HG03571 (cell line): ENCODE measurements around the gene CRHR2.
"Not testable (repeated sequence)": the region's sequence is repeated elsewhere in the genome, so short reads cannot be mapped to it uniquely, and the experiment has no call there.

Source experiments
- ATAC-seq: cut with Tn5 transposase; IDR thresholded peaks from one replicate; pipeline ENCODE4 v1.9.1; 2021; ENCODE audit not compliant: unreplicated experiment

Gene CRHR2

DNA sequence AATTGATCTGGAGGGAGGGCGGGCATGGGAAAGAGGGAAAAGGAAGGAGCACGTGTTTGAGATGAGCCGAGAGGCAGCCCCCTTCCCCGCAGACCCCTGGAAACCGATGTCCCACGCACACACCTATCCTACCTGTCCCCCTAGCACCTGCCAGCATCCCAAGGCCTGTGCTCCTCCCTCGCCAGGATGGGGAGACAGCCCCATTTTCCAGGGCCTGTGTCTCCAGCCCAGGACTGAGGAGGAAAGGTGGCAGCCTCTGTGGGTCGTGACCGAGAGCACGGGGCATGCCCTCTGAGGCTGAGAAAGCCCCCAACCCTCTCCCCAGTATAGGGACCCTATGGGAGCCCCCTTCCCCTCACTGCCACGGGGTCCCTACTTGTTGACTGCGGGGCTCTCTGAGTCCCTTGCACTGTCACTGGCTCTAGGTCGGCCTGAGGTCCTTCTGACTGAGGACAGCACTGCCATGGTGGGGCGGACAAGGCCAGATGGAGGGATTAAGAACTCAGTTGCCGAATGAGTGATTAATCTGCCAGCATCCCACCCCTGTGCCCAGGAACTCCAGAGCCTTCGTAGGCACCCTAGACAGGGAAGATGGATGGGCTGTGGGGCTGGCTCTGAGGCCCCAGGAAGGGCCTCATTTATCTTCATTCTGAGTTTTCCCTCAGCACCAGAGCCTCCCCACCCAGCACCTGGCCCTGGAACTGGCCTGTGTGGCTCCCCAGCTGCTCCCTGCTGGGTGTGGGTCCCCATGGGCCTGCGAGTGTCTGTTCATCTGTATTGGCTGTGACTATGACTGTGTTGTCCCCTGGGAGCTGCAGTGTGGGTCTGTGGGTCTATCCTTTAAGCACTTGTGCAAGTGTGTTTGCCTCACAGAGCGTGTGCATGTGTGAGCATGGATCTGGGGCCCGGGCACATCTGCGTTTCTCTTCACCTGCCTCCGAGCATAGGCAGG is 26.0 kb downstream of the CRHR2 start:
- no peak for ATAC-seq

DNA sequence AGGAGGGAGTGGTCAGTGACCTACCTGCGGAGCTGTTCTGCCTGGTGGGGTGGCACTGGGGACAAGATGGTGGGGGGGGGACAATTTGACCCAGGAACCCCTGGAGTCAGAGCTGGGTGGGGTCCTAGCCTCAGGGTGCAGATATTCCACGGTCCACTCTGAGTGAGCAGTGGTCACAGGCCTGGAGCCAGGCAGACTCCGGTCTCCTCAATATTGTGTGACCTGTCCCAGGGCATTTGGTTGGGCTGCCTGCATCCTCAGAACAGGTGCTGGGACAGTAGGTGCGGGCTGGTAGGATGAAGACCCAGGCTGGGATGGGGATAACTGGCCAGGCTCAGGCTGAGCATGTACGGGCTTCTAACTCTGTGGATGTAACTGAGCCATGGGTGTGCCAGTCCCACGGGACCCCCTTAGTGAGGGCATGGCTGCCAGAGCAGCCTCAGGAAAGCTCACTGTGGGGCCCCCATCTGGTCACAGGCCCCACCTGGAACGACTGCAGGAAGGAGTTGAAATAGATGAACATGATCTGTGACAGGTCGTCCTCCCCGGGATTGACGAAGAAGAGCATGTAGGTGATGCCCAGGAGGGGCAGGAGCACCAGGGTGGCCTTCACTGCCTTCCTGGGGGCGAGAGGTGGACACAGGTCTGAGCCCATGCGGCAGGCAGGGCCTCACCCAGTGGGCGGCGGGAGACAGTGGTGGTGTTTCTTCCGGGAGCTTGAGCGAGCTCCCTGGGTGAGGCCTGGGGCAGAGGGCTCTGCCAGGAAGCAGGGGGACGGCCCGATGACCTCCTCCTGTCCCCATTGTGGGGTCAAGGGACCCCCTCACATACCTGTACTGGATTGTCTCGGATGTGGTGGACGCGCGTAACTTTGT is 26.9 kb downstream of the CRHR2 start:
- no peak for ATAC-seq

DNA sequence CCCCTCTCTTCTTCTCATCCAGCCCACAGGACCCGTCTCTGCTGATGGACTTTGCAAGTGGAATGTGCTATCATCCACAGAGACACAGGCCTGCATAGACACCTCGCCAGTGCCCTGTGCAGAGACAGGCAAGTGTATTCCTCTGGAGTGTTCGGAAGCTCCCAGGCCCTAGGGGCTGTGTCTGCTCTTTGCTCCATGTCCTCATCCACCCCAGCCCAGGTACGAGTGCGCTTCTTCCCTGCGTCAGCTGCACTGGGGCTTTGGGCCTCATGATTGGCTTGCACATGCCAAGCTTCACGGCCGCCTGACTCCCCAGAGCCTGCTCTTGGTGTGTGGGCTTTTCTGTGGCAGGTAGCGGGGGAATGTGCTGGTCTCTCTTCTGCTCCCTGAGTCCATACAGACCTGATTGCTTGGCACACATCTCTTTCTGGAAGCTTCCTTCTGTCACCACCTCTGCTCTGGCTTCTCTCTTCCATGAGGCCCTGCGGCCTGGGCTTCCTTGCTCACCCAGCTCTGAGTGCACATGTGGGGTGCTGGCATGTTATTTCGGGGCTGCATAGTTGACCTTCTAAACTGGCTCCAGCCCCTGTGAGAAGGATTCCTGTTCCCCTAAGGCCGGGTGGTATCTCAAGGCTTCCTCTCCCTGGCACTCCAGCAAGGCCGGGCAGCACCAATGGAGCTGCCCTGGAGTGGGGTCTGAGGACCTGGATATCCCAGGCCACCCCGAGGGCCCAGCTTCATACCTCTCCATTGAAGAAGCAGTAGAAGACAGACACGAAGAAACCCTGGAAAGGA is 27.8 kb downstream of the CRHR2 start:
- ATAC-seq, result no peak

GRCh38 chr7:30652698-30653641 is 29.3 kb downstream of the CRHR2 start:
- ATAC-seq, result no peak

DNA sequence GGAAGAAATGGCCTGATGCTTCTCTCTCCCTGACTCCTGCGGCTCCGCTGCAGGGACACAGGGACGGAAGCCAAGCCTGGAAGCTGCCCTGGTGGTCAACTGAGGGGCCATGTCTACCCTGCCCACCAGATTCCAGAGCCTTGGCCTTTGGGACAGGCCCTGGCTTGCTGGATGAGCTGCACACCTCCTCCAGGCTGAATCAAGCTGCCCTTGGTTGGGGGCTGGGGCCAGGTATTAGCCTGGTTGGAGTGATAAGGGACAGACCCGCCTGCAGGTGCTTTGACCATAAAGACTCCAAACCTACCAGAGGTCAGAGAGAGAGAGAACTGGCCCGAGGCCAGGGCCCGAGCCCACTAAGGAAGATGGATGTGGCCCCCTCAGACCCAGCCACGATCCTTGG is 30.1 kb downstream of the CRHR2 start:
- ATAC-seq, result no peak

- no peak for ATAC-seq
Measured at GRCh38 chr7:30650421-30650808, 31.8 kb downstream of the CRHR2 start.

- ATAC-seq, result no peak
Measured at GRCh38 chr7:30649717-30650420, 32.4 kb downstream of the CRHR2 start.

GRCh38 chr7:30648744-30649540 is 33.3 kb downstream of the CRHR2 start:
- ATAC-seq, result no peak

DNA sequence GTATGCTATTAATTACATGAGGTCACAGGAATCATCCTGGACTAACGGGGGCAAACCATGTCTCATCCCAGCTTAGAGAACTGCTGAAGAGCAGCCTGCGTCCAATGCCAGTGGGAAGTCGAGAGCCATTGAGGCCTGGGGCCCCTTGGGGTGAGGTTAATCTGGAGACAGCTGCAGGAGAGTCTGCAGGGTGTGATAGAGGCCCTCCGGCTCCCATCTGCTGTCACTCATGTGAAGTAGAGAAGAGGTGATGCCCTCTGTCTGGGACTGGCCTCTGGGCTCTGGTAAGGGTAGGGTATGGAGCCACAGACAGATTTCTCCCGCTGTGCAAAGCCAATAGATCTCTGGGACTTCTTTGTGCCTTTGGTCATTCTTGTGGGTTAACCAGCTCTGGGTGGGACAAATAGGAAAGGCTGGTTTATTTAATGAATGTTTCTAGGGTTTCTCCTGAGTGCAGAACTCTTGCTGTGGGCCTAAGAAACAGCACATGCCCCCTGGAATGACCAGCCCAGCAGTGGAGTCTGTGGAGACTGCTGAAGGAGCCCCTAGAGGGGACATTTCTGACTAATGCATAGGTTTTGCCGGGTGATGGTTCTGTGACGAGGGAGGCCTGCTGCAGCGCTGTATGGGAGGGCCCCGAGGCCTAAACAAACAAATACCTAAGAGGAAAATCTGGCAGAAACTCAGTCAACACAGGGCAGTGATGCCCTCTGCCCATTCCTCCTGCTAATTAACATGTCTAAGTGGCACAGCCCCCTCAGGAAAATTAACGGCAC is 34.5 kb downstream of the CRHR2 start:
- ATAC-seq, result no peak

- no peak for ATAC-seq
Measured at GRCh38 chr7:30646154-30646553, 36.1 kb downstream of the CRHR2 start.

DNA sequence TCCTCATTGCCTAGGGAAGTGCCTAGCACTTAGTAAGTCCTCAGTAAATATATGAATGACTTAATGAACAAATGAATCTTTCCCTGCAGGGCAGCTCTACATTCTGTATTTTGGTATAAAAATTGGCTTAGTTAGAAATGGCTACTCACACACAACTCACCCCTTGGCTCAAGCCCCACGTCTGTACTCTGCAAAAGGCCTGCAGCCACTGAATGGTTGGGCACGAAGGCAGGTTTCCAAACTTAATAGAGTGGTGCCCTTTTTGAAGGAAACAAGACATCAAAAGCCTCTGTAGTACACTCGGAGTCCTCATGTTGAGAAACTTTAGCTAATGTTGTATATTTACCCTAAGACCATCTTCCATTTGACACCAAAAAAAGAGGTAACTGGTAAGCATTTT is 36.6 kb downstream of the CRHR2 start:
- no peak for ATAC-seq

DNA sequence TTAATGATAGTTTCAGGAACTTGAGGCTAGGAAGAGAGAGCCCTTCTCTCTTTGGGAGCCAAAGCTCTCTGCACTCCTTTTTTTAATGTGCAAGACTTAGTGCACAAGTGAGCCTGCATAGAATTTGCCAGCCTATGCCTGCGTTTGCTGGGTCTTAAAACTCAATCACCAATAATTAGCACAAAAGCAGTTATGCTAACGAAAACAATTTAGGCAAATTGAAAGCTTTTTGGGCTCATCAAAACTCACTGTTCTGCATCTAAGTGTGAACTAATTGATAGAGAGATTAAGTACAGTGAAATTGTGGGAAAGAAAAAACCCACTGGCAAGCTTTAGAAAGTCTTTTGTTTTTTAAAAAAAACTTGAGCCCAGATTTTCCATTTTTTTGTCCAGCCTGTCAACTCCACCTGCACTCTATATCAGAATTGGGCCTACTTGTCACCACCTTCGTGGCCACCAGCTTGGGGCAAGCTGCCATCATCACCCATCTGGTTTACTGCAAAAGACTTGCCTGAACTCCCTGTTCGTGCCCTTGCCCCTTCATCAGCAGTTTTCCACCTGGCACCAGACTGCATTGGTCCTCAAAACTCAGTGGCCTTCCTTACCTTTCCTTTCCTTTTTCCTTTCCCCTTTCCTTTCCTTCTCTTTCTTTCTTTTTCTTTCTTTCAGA is 37.8 kb downstream of the CRHR2 start:
- ATAC-seq, result no peak

GRCh38 chr7:30642789-30643188 is 39.5 kb downstream of the CRHR2 start:
- no peak for ATAC-seq

DNA sequence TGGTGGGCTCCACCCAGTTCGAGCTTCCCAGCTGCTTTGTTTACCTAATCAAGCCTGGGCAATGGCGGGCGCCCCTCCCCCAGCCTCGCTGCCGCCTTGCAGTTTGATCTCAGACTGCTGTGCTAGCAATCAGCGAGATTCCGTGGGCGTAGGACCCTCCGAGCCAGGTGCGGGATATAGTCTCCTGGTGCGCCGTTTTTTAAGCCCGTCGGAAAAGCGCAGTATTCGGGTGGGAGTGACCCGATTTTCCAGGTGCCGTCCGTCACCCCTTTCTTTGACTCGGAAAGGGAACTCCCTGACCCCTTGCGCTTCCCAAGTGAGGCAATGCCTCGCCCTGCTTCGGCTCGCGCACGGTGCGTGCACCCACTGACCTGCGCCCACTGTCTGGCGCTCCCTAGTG is 39.9 kb downstream of the CRHR2 start:
- not testable (repeated sequence) for ATAC-seq

DNA sequence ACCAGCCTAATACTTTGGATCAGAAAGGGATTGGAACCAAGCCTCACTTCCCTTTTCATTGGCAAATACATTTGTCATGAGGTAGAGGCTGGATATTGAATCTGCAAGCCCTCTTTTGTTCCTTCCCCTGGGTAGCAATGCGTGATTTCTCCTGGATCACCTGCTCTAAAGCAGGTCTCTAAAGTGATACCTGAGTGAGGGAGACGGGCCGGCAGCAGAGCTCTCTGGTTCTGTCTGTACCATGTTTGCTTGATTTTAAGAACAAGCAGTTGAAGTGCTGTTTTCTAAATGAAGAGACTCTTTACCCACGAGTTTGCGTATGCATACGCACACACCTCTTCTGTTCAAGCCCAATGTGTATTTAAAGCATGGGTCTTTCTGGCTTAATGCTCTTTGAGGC is 46.5 kb downstream of the CRHR2 start:
- no peak for ATAC-seq

DNA sequence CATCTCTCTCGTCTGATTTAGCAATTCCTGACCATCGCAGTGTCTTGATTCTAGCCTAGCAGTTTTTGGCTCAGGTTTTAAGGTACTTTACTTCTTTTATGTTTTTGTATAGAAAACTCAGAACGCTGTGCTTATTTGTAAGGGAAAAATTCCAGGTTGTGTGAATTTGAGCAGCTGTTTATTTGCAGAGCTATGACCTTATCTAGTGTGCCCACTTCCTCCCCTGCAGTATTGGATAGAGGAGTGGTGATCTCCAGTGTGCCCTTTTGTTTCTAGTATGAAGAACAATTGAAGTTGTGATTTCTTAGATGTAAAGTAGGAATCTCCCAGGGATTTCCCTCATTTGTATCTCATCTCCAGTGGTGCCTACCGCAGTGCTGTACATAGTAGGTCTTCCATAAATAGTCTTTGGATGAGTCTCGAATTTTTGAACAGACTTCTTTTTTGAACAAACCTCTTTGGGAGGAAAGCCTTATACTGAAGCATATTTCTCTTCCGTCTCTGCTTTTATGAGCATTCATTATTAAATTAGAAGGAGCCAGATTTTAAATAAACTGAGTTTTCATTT is 47.5 kb downstream of the CRHR2 start:
- no peak for ATAC-seq

DNA sequence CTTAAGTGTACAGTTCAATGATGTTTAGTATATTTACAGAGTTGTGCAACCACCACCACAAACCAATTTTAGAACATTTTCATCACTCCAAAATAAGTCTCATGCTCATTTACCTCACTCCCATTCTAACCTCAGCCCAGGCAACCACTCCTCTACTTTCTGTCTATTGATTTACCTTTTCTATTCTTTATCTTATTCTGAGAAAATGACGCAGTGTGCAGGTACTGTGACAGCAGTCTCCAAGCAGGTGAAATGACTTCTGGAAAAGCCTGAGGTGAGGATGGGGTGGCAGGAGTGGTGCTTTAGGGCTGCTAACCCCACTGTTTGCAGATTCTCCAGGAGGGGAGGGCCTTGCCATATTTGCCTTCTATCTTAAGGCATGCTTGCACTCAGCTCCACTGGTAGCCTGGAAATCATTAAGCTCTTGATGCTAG is 48.0 kb downstream of the CRHR2 start:
- ATAC-seq, result peak; percentile 58
